ENCODE results near the gene FOSB. TPM values are rescaled to one million over a fixed set of nuclear protein-coding genes. Genes with fewer than 3 reads are reported as not detected.

FOSB gene
- total and polyA plus RNA-seq, 9 of the 15 experiments (the other 6 are each of a cell fraction or from before 2014, with no cell fraction given) = 0.11 to 2.7 (median 0.73) TPM

DNA sequence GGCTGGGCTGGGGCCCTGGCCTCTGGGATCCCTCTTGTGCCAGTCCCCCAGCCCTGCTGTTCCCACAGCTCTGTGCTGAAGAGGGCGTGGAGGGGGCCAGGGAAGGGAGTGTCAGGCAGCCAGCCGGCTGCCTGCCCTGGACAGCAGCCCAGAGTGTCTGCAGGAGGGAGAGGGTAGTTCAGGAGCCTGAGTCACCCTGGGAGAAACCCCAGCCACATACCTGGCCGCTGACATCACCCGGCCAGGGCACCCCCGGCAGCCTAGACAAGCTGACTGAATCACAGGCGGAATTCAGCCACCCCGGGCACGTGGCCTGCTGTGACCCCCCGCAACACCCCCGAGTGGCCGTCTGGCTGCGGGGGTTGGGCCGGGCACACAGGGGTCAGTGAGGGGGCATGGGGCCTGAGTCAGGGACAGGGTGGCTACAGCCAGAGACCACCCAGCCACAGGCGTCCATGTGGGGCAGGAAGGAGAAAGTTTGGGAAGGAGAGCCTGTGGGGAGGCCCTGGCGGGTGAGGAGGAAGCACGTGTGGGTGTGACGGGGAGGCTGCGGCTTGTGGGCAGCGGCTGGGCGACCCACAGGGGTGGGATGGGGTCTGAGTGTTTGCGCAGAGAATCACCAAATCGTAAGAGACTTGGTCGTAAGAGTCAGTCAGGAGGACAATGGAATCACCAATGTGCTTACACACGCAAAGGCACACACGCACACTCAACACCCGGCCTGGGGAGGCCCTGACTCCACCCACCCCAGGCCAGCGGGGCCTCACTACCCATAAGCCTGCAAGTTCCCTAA, 11.9 kb upstream of the FOSB start:
- peak; percentile 93 for FAIRE-seq
- intact Hi-C loops (cut with micrococcal nuclease) = no loop called here
- in situ Hi-C loops (cut with MboI) = no loop called here
- Histone ChIP-seq H3K9ac (ENCODE audit: insufficient read depth in 1 of 2, low read depth in 2 of 2, low read length in 2 of 2) (peak overlapping the region; percentile 66 to 89), H3K4me3 (no peak overlapping the region), H3K79me2 (ENCODE audit: control insufficient read depth, insufficient read depth, low read length) (no peaks in the 10 kb centered on the region), H3K9me3 (replicated peaks; ENCODE audit: control insufficient read depth, insufficient read depth, low read depth, low read length) (no peaks in the 10 kb centered on the region), H3K4me1 (replicated peaks in 1 of 2; ENCODE audit: control insufficient read depth in 2 of 2, insufficient read depth in 2 of 2, low read length in 2 of 2) (peaks cover 13 to 19% of the 10 kb centered on the region in 2 experiments), H3K9me1 (ENCODE audit: control insufficient read depth, insufficient read depth, low read length) (no peaks in the 10 kb centered on the region), H3K27me3 (ENCODE audit: control insufficient read depth in 2 of 2, insufficient read depth in 2 of 2, low read length in 2 of 2) (no peaks in the 10 kb centered on the region), H3K36me3 (ENCODE audit: control insufficient read depth, insufficient read depth, low read length) (no peaks in the 10 kb centered on the region), H4K20me1 (replicated peaks; ENCODE audit: control insufficient read depth, insufficient read depth, low read length) (no peaks in the 10 kb centered on the region), H3K27ac (ENCODE audit: extremely low read depth, low read depth, low read length) (peak overlapping the region; percentile 86), H3K4me2 (ENCODE audit: insufficient read depth, low read length) (peak overlapping the region; percentile 64), H2AFZ (ENCODE audit: low read depth, low read length) (peak overlapping the region; percentile 94)
- 11% methylated on average over 19 of the region's 27 CpGs for WGBS (ENCODE audit: insufficient coverage, low coverage, missing lambda C conversion rate)
- ATAC-seq = peak; percentile 94
- BruUV-seq (replicated peaks) = no TSS peak
- POLR2A ChIA-PET = interaction anchor here (0.6 to 3.7 kb wide), 4 partner anchors 11 to 364 kb away, joined by 3 to 36 read pairs (median 4); partner anchors contain the start of gene FOSB
- CTCF ChIA-PET (ENCODE audit: low intra/inter-chr PET ratio) = no interaction called here
- DNase-seq (ENCODE audit: extremely low read depth in 1 of 4, low spot score in 3 of 4) = peak; percentile 84 to 93 (median 88)
- TF ChIP-seq CEBPB (tag; IDR thresholded peaks at IDR 0.05) (no peak), MTA1 (IDR thresholded peaks at IDR 0.05; ENCODE audit: borderline replicate concordance) (0 out of 2 replicates have a peak, but pooled peaks have one; percentile 39), FOXJ2 (tag; IDR thresholded peaks at IDR 0.05) (no peak), ZNF184 (CRISPR knock-in tag; IDR thresholded peaks at IDR 0.05) (no peak), CHCHD3 (CRISPR knock-in tag; IDR thresholded peaks at IDR 0.05) (no peak), TRIM24 (IDR thresholded peaks at IDR 0.05) (no peak; a peak in 1 of 4 replicates), ZNF398 (CRISPR knock-in tag; IDR thresholded peaks at IDR 0.05) (no peak), CBX1 (IDR thresholded peaks at IDR 0.05; ENCODE audit: low read depth) (0 out of 2 replicates have a peak, but pooled peaks have one; percentile 6), JUN (IDR thresholded peaks at IDR 0.05; ENCODE audit: borderline replicate concordance, low read depth, low read length) (peak; percentile 97), JUN (CRISPR knock-in tag; IDR thresholded peaks at IDR 0.05; ENCODE audit: borderline replicate concordance) (peak; percentile 94), MBD2 (IDR thresholded peaks at IDR 0.05; ENCODE audit: borderline replicate concordance, low read depth) (no peak; the same call in 1 of the 2 replicates)
- TF ChIP-seq, protein P1, sequence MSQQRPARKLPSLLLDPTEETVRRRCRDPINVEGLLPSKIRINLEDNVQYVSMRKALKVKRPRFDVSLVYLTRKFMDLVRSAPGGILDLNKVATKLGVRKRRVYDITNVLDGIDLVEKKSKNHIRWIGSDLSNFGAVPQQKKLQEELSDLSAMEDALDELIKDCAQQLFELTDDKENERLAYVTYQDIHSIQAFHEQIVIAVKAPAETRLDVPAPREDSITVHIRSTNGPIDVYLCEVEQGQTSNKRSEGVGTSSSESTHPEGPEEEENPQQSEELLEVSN (IDR thresholded peaks at IDR 0.05; ENCODE audit: borderline replicate concordance in 1 of 2, extremely low read depth in 1 of 2, insufficient read depth in 1 of 2, insufficient read length in 1 of 2, low read depth in 1 of 2, low read length in 1 of 2, poor library complexity in 1 of 2, severe bottlenecking in 1 of 2) = peak; percentile 14 to 80
- TF ChIP-seq, protein P2, sequence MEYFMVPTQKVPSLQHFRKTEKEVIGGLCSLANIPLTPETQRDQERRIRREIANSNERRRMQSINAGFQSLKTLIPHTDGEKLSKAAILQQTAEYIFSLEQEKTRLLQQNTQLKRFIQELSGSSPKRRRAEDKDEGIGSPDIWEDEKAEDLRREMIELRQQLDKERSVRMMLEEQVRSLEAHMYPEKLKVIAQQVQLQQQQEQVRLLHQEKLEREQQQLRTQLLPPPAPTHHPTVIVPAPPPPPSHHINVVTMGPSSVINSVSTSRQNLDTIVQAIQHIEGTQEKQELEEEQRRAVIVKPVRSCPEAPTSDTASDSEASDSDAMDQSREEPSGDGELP (CRISPR knock-in tag; IDR thresholded peaks at IDR 0.05; ENCODE audit: borderline replicate concordance) = peak; percentile 93
- TF ChIP-seq, protein P3, sequence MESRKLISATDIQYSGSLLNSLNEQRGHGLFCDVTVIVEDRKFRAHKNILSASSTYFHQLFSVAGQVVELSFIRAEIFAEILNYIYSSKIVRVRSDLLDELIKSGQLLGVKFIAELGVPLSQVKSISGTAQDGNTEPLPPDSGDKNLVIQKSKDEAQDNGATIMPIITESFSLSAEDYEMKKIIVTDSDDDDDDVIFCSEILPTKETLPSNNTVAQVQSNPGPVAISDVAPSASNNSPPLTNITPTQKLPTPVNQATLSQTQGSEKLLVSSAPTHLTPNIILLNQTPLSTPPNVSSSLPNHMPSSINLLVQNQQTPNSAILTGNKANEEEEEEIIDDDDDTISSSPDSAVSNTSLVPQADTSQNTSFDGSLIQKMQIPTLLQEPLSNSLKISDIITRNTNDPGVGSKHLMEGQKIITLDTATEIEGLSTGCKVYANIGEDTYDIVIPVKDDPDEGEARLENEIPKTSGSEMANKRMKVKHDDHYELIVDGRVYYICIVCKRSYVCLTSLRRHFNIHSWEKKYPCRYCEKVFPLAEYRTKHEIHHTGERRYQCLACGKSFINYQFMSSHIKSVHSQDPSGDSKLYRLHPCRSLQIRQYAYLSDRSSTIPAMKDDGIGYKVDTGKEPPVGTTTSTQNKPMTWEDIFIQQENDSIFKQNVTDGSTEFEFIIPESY (CRISPR knock-in tag; IDR thresholded peaks at IDR 0.05) = peak; percentile 68; the same call in 1 of the 2 replicates
